ENCODE results near the gene GALNT9. TPM values are rescaled to one million over a fixed set of nuclear protein-coding genes. Genes with fewer than 3 reads are reported as not detected.

GALNT9 gene
- total RNA-seq, 4 donors from 2014 or later: 0.17 to 0.58 (median 0.46) TPM

- Histone ChIP-seq H3K4me1 (no peaks in the 10 kb centered on the region), H3K4me3 (no peak overlapping the region), H3K36me3 (no peaks in the 10 kb centered on the region), H3K27me3 (peaks cover 0 to 22% (median 0%) of the 10 kb centered on the region in 4 donors), H3K27ac (replicated peaks in 1 of 4) (no peak overlapping the region), H3K9me3 (no peaks in the 10 kb centered on the region)
- intact Hi-C loops (cut with DNase I): no loop called here
- no peak for TF ChIP-seq CTCF (IDR thresholded peaks at IDR 0.05)
- TF ChIP-seq POLR2AphosphoS5 (IDR thresholded peaks at IDR 0.05): no peak
- TF ChIP-seq POLR2A (IDR thresholded peaks at IDR 0.05; ENCODE audit: low read depth): no peak
- TF ChIP-seq EP300 (IDR thresholded peaks at IDR 0.05): no peak
- WGBS: 71% methylated on average over 21 of the region's 32 CpGs
- no peak for DNase-seq (ENCODE audit: extremely low spot score)
These were observed 89.4 kb downstream of the GALNT9 start for GRCh38 chr12:132239796-132240668.

GRCh38 chr12:132239392-132239791 lies 90.0 kb downstream of the GALNT9 start:
- Histone ChIP-seq H3K27me3 (peaks cover 0 to 22% (median 0%) of the 10 kb centered on the region in 4 donors), H3K4me1 (no peaks in the 10 kb centered on the region), H3K27ac (replicated peaks in 1 of 4) (no peak overlapping the region), H3K9me3 (no peaks in the 10 kb centered on the region), H3K4me3 (no peak overlapping the region), H3K36me3 (no peaks in the 10 kb centered on the region)
- intact Hi-C loops (cut with DNase I): no loop called here
- TF ChIP-seq POLR2A (IDR thresholded peaks at IDR 0.05; ENCODE audit: low read depth) (no peak), CTCF (IDR thresholded peaks at IDR 0.05) (no peak)
- no peak for DNase-seq (ENCODE audit: extremely low spot score)

GRCh38 chr12:132238884-132239283 lies 90.5 kb downstream of the GALNT9 start:
- H3K4me1 ChIP-seq: no peaks in the 10 kb centered on the region
- H3K36me3 ChIP-seq: no peaks in the 10 kb centered on the region
- H3K27me3 ChIP-seq: peaks cover 0 to 22% (median 0%) of the 10 kb centered on the region in 4 donors
- 67% methylated on average over 5 of the region's 5 CpGs for WGBS
- DNase-seq (ENCODE audit: extremely low spot score): no peak
- intact Hi-C loops (cut with DNase I): no loop called here
- H3K9me3 ChIP-seq: no peaks in the 10 kb centered on the region
- H3K27ac ChIP-seq (replicated peaks in 1 of 4): no peak overlapping the region
- TF ChIP-seq POLR2A (IDR thresholded peaks at IDR 0.05; ENCODE audit: low read depth): no peak
- no peak for TF ChIP-seq POLR2AphosphoS5 (IDR thresholded peaks at IDR 0.05)
- TF ChIP-seq EP300 (IDR thresholded peaks at IDR 0.05): no peak
- TF ChIP-seq CTCF (IDR thresholded peaks at IDR 0.05): no peak
- H3K4me3 ChIP-seq: no peak overlapping the region

GRCh38 chr12:132238488-132238854 lies 90.9 kb downstream of the GALNT9 start:
- Histone ChIP-seq H3K9me3 (no peaks in the 10 kb centered on the region), H3K36me3 (no peaks in the 10 kb centered on the region), H3K27me3 (peaks cover 0 to 22% (median 0%) of the 10 kb centered on the region in 4 donors), H3K27ac (replicated peaks in 1 of 4) (no peak overlapping the region), H3K4me1 (no peaks in the 10 kb centered on the region), H3K4me3 (no peak overlapping the region)
- DNase-seq (ENCODE audit: extremely low spot score): no peak
- intact Hi-C loops (cut with DNase I): no loop called here
- WGBS: 77% methylated on average over 9 of the region's 9 CpGs
- TF ChIP-seq CTCF (IDR thresholded peaks at IDR 0.05) (no peak), POLR2A (IDR thresholded peaks at IDR 0.05; ENCODE audit: low read depth) (no peak), POLR2AphosphoS5 (IDR thresholded peaks at IDR 0.05) (no peak), EP300 (IDR thresholded peaks at IDR 0.05) (no peak)
